ENCODE results near the gene CDH1.
"Not testable (repeated sequence)": the region's sequence is repeated elsewhere in the genome, so short reads cannot be mapped to it uniquely, and the experiment has no call there.

CDH1 gene

DNA sequence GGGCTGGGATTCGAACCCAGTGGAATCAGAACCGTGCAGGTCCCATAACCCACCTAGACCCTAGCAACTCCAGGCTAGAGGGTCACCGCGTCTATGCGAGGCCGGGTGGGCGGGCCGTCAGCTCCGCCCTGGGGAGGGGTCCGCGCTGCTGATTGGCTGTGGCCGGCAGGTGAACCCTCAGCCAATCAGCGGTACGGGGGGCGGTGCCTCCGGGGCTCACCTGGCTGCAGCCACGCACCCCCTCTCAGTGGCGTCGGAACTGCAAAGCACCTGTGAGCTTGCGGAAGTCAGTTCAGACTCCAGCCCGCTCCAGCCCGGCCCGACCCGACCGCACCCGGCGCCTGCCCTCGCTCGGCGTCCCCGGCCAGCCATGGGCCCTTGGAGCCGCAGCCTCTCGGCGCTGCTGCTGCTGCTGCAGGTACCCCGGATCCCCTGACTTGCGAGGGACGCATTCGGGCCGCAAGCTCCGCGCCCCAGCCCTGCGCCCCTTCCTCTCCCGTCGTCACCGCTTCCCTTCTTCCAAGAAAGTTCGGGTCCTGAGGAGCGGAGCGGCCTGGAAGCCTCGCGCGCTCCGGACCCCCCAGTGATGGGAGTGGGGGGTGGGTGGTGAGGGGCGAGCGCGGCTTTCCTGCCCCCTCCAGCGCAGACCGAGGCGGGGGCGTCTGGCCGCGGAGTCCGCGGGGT lies at the start of gene CDH1:
Gene CDH1, plus strand, starts transcription at position 247 of the 684 bp plus-strand sequence. Its CDS starts 124 bp downstream, at position 371.
- no peak for DNase-seq (ENCODE audit: low read depth)

GRCh38 chr16:68689921-68690320 lies 47.2 kb upstream of the CDH1 start:
- DNase-seq (ENCODE audit: low read depth), result no peak

- DNase-seq (ENCODE audit: low read depth), result no peak
These were observed 41.5 kb upstream of the CDH1 start for GRCh38 chr16:68695575-68695974.

DNA sequence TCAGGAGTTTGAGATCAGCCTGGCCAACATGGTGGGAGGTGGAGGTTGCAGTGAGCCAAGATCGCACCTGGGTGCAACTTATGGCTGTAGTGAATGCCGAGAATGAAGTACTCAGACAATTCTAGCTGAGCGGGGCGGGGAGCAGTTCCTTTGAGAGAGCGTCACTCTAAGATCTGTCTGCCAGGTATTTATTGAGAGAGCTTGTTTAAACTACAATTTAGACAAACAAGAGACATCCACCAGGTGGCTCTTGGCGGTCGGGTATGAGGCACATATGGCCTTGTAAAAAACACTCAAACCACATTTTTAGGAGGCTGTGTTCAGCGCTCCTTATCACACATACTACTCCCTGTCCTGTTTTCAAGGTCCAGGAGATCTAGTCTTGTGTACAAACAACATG lies 40.6 kb upstream of the CDH1 start:
- no peak for DNase-seq (ENCODE audit: low read depth)

GRCh38 chr16:68698091-68698490 lies 39.0 kb upstream of the CDH1 start:
- DNase-seq (ENCODE audit: low read depth), result no peak

- DNase-seq (ENCODE audit: low read depth), result no peak
These were observed 37.0 kb upstream of the CDH1 start for GRCh38 chr16:68700120-68700519.

- no peak for DNase-seq (ENCODE audit: low read depth)
These were observed 36.3 kb upstream of the CDH1 start for GRCh38 chr16:68700831-68701230.

DNA sequence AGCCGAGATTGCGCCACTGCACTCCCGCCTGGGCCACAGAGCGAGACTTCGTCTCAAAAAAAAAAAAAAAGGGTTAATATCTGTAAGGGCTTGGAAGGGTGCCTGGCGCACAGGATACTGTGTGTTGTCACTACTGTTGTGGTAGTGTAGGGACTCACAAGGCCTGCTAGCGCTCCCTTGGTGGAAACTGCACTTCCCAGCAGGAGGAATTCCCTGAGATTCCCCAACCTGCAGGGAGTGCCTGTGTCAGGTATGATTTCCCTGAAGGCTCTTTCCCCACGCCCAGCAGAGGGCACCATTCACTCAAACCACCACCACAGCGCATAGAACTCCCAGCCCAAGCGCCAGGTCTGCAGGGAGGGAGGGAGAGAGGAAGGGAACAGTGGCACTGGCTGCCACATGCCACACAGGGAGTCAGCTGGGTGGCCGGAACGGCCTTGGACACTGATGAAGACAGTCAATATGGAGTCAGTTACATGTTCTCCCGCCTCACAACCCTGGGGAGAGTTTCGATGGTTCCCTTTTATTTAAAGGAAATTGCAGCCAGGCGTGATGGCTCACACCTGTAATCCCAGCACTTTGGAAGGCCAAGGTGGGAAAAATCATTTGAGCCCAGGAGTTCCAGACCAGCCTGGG lies 32.7 kb upstream of the CDH1 start:
- DNase-seq (ENCODE audit: low read depth), result peak; percentile 15

GRCh38 chr16:68707340-68708152 lies 29.5 kb upstream of the CDH1 start:
- DNase-seq (ENCODE audit: low read depth), result no peak

DNA sequence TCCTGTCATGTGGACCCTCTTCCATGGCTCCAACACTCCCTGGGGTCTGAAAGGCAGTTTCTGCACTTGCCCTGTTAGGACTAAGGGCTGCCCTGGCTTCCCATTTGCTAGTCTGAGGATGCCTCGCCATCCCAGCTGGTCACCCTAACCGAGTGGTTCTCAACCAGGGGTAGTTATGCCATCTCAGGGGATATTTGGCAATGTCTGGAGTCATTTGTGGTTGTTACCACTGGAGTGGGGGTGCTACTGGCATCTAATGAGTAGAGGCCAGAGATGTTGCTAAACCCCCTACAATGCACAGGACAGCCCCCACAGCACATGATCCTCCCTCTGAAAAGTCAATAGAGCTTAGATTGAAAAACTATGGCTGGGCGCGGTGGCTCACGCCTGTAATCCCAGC lies 26.9 kb upstream of the CDH1 start:
- DNase-seq (ENCODE audit: low read depth), result no peak

DNA sequence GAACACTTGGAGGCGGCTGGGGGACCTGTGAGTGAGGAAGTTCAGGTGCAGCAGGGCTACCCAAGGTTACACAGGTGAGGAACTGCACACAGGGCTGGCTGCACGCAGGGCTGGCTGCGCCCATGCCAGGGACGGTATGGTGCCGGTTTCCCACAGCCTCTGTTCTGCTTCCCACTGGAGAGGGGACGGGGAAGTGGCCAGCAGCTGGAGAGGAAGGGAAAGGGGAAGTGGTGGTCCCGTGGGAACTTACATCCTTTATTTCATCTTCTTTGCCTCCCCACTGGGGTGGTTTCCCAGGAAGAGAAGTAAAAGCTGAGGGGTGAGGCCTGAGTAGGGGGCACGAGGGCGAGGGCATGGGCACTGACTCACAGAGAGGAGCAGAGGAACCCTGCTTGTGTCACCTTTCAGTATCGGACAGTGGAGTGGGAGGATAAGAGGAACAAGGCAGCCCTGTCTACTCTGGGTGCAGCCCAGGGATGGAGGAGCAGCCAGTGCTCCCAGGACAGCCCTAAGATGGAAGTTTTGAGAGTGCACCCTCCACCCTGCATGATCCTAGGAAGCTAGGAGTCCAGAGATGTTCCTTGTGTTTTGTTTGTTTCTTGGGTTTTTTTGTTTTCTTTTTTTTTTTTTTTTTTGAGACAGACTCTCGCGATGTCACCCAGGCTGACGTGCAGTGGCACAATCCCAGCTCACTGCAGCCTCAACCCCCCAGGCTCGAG lies 25.5 kb upstream of the CDH1 start:
- no peak for DNase-seq (ENCODE audit: low read depth)

DNA sequence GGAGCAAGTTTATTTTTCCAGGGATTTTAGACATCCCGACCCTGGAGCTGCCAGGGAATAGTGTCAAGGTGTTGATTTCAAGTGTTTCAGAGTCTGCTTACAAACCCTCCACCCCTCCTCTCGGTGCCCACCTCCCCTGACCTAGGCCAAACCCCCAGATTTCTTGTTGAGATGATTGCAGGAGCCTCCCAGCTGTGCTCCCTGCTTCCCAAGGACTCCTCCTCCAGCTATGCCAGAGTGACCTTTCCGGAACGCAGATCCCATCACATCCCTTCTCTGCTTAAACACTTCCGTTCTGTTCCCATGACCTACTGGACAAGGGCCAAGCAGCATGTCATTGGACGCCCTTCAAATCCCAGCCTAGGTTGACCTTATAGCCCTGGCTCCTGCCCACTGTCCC lies 23.7 kb upstream of the CDH1 start:
- no peak for DNase-seq (ENCODE audit: low read depth)

DNA sequence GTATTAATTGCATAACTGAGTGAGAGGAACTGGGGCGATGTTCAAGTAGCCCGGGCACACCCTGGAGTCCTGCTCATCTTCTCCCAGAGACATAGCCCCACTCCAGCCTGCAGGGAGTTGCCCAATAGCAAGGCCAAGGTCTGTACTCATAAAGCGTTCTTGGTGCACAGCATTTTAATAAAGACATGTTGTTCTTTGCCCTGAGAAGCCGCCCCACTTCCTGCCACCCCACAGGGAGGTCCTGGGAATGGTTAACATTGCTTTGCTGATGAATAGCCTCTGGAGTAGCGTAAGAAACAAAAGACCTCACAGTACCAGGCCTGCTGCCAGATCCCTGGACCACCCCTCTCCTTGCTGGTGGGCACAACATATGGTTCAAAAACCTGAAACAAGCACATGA lies 21.6 kb upstream of the CDH1 start:
- DNase-seq (ENCODE audit: low read depth), result no peak

- not testable (repeated sequence) for DNase-seq (ENCODE audit: low read depth)
These were observed 20.6 kb upstream of the CDH1 start for GRCh38 chr16:68716516-68716915.

- DNase-seq (ENCODE audit: low read depth), result no peak
These were observed 19.4 kb upstream of the CDH1 start for GRCh38 chr16:68717684-68718083.

- DNase-seq (ENCODE audit: low read depth), result no peak
These were observed 18.5 kb upstream of the CDH1 start for GRCh38 chr16:68718590-68718989.

GRCh38 chr16:68719993-68720489 lies 17.1 kb upstream of the CDH1 start:
- no peak for DNase-seq (ENCODE audit: low read depth)

DNA sequence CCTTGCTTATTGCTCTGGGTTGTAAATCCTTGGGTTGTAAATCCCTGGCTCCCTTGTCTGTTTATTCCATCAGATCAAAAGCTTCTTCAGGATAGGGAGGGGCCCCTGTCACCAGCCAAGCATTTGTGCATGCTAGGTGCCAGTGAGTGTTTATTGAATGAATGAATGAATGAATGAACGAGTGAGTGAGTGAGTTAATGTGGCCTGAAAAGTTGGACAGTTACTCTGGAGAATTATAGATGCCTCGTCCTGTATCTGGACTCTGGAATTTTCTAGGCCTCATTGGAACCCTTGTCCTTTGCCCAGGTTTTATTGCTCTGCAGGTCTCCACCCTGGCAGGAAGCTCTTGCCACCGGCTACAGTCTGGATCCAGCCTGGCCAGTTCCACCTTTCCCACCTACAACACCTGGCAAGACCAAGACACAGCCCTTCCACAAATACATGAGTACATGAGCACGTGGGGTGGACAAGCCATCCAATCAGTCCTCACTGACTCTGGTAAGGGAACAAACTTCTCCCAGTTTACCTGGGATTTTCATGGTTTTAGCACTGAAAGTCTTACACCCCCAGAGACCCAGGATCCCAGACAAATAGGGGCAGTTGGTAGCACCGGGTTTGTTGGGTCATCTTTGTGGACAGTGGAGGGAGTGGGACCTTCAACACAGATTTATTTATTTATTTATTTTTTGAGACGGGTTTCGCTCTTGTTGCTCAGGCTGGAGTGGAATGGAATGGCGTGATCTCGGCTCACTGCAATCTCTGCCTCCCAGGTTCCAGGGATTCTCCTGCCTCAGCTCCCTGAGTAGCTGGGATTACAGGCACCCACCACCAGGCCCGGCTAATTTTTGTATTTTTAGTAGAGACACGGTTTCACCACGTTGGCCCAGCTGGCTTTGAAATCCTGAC lies 14.7 kb upstream of the CDH1 start:
- no peak for DNase-seq (ENCODE audit: low read depth)

DNA sequence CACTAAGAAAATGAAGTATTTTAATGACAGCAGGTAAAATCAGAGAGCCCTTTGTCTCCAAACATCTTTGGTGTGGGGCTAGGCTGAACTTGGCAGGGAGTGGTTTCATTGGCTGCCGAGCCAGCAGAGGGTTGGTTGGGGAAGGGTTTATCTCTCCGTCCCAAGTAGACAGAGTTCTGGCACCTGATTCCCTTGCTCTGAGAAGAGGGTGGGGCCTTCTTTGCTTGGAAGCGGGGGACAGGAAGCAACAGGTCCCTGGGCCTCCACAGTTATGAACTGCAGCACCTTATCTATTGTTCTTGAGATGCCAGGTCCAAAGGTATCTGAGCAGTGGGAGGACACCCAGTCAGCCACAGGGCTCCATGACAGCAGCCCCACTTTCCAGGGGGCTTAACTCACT lies 12.3 kb upstream of the CDH1 start:
- no peak for DNase-seq (ENCODE audit: low read depth)

- no peak for DNase-seq (ENCODE audit: low read depth)
These were observed 8.6 kb upstream of the CDH1 start for GRCh38 chr16:68728523-68728922.

DNA sequence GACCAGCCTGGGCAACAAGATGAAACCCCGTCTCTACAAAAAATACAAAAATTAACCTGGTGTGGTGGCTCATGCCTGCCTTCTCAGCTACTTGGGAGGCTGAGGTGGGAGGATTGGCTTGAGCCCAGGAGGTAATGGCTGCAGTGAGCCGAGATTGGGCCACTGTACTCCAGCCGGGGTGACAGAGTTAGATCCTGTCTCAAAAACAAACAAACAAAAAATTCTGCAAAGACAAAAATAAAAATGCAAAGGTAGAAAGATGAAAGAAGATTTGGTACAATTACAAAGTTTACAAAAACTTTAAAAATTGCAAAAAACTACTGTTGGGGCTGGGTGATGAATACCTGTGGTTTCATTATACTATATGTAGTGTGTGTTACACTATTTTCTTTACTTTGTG lies 5.5 kb upstream of the CDH1 start:
- no peak for DNase-seq (ENCODE audit: low read depth)
